UCSD-AML1 (cell line): Measurements from ENCODE around the gene ADAMTS17.

Source experiments
- DNase-seq: peaks from one replicate; lab custom pipeline; 2025; ENCODE audit not compliant: unreplicated experiment; lab: John Stamatoyannopoulos, UW

Gene ADAMTS17

DNA sequence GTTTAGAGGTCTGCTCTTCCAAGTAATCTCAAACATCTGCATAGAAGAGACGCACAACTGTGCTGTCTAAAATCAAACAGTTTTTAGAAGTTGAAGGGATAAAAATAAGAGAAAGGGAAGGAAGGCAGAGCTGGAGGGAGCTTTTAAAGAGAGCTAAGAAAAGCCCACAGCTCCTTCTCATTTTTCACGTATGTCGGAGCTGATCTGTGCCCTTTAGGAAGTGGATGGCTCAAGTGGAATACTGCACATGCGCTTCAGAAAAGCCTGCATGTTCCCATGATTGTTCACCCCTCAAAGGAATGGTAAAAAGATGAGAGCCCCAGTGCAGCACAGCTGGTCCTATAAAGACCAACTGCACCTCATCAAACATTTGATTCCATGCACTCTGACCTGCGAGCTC lies 207.2 kb downstream of the ADAMTS17 start:
- no peak for DNase-seq

- no peak for DNase-seq
Measured at GRCh38 chr15:100134089-100134583, 207.6 kb downstream of the ADAMTS17 start.

DNA sequence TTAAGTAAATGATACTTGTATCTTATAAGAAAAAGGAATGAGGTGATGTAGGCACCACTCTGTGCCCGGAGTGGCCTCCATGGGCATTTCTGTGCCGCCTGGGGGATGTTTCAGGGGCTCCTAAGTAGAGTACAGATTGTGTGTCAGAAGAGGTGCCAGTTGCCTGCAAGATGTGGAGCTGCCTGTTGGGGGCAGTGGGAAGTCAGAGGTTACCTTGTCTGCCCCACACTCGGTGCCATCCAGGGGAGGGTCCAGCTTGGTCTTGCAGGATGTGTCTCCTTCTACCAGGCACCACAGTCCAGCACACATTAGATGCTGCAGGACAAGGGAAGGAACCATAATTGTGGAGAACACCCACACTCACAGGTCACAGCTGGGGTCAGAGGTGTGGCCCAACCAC lies 208.8 kb downstream of the ADAMTS17 start:
- DNase-seq: no peak

DNA sequence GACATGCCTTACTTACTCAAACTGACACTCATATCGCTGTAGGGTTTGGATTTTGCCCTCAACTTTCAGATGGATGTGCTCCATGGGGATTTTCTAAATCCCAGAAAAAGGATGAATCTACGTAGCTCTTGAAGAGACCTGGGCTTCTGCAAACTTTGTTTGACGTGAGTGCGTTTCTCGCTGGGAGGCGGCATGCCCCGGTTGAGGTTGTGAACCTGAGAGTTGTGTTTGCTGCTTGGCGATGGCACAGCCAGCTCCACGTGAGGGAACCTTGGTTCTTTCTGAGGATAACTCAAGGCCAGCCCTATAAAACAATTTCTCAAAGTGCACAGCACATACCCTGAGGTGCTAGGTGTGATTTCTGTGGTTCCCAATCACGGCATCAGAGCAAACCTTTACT lies 209.5 kb downstream of the ADAMTS17 start:
- DNase-seq: no peak

- DNase-seq: no peak
Measured at GRCh38 chr15:100131321-100132224, 210.2 kb downstream of the ADAMTS17 start.

GRCh38 chr15:100129677-100130076 lies 212.1 kb downstream of the ADAMTS17 start:
- no peak for DNase-seq

DNA sequence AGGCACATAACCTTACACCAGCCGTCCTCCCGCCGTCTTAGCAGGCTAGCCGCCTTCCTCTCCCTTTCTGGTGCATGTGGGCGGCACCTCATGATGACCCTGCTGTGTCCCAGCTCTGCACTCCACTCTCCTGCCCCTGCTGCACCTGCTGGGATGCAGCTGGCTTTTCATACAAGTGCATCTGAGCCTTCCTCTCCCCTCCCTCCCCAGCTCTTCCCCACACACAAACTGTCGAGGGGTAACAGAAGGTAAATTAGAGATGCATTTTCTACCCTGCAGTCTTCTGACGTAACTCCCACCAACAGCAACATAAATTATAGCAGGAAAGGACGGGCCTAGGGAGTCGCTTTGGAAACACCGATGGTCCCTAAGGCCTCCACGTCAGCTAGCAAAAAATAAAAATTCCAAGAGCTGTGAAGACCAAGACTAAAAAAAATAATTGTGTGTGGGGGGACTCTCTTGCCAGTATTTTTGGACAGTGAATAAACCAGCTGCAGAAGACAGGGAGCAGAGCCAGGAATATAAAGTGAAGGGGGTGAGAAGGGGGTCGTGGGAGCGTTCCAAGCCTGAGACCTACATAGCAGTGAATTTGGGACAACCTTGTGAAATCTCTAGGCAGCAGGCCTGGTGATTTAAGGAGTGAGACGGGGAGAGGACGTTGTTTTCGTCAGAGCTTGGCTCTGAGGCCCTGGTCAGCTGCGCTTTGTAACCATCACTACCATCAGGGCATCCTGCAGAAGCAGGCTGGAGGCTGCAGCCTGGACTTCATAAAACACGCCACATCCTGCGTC lies 216.2 kb downstream of the ADAMTS17 start:
- no peak for DNase-seq

DNA sequence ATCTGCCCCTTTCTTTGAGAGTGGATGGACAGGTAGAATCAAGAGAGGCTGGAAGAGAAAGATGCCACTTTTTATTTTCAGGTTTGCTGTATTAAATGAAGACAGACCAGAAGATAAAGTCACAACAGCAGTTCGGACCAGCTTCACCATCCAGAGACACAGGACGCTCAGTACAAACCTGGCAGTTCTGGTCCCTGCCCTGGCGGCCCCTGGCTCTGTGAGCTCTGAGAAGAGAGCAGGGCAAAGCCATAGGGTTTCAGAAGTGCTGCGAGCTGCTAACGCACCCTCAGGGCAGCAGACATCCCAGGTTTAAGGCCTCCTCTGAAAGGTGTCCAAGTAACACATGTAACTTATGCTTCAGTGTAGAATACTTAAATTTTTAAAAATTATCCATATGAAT lies 216.8 kb downstream of the ADAMTS17 start:
- no peak for DNase-seq

GRCh38 chr15:100124361-100124760 lies 217.4 kb downstream of the ADAMTS17 start:
- DNase-seq: no peak

DNA sequence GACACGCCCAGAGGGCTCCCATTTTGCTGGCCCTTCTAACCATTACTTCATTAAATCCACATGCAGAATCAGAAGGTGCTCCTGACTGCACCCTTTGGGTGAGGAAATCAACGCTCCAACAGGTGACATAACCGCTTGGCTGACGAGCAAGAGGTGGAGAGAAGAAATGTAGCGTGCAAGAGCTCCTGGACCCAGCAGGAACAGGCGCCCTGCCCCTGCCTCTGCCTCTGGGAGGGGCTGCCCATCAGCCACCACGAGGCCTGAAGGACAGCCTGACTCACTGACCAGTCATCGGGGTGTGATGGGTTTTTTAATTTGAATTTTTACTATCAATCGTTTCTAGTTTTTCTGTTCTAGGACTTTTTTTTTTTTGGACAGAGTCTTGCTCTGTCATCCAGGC lies 218.2 kb downstream of the ADAMTS17 start:
- DNase-seq: no peak

DNA sequence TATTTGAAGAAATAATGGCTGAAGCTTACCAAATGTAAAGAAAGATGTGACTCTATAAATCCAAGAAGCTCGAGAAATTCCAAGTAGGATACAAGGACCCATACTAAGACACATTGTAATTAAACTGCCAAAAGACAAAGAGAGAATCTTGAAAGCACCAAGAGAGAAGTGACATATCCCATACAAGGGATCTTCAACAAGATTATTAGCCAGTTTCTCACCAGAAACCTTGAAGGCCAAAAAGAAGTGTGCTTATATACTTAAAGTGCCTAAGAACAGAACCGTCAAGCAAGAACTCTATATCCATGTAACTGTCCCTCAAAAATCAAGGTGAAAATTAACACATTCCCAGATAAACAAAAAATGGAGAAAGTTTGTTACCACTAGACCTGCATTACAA lies 220.5 kb downstream of the ADAMTS17 start:
- no peak for DNase-seq

DNA sequence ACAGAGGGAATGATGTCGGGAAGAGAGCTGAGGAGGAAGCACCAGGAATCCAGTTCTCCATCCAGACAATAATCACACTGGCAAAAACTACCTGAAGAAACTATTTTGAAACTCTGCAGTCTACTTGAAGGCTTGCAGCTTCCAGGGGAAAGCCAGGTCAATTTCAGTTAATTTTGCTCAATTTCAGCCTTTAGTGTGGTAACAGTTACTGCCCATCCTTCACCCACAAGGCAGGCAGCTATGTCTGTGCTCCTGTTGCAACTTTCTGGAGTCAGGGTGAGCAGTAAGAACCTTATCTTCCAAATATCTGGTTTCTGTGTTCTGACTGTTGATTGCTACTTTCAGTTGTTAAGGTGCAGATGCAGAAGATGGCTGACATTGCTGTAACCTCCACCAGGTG lies 221.7 kb downstream of the ADAMTS17 start:
- no peak for DNase-seq

- DNase-seq: no peak
Measured at GRCh38 chr15:100118546-100118945, 223.2 kb downstream of the ADAMTS17 start.

DNA sequence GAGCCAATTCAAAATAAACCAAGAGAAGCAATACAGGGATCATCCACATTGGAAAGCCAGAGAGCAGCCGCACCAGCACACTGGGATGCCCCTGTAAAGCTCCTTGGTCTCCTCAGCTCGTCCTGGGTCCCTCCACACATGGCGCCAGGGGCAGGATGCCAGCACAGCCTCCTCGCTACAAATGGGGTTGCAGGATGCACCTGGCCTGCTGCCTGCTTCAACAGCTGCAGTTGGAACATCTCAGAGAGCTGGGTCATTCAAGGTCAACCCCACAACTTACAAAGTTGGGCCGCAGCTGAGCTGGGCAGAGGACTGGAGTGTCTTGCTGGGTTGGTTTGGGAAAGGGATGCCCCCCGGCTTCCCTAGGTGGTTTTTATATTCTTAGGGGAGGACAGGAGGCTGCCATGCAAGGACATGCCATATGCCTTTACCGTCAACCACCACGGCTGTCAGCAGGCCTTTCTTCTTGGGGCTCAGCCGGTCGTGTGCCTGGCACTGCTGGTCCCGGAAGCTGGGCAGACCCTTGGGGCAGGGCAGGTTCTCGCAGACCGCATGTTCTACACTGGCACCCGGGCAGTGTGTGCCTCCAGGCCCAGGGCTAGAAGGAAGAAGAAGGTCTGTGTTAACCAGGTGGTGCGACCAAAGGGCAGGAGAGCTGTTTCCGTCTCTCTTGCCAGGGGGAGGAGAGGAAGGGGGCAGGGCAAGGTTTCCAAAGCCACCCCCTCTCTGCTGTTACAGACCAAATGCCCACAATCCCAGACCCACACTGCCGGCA lies 225.2 kb downstream of the ADAMTS17 start:
- no peak for DNase-seq

GRCh38 chr15:100115711-100116090 lies 226.1 kb downstream of the ADAMTS17 start:
- DNase-seq: no peak

GRCh38 chr15:100115066-100115710 lies 226.6 kb downstream of the ADAMTS17 start:
- DNase-seq: no peak

DNA sequence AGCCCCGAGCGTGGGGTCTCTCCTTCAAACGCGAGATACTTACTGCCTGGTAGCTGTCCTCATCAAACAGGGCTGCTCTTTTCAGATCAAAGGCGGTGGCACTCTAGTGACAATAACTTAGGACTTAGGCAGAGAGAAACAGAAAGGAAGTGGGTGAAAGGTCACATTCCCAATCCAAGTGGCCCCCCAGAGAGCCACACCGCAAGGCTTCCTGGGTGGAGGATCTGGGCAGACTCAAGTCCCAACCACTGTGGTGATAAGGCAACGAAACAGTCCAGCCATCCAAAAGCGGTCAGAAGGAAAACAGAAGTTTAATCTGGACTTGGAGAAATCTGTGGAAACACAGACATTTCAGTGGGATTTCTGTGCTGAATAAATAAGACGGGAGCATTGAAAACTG lies 227.2 kb downstream of the ADAMTS17 start:
- DNase-seq: no peak

DNA sequence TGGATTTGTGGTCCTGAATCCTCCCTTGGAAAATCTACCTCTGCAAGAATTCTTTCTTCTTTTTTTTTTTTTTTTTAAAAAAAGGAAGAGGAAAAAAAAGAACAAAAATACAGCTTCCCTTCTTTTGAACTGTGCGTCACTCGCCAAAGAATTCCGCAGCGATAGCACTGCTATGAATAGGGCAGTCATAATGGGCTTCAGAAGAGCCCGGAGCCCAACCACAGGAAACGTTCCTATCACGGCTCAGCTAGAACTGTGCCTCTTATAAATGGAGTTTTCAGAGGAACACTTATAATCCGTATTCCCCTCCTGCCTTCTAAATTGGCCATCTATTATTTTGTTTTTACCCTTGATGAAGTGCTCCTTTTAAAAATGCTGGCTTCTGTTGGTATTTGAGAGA lies 227.7 kb downstream of the ADAMTS17 start:
- DNase-seq: peak; percentile 37

- DNase-seq: no peak
Measured at GRCh38 chr15:100113351-100114080, 228.3 kb downstream of the ADAMTS17 start.

DNA sequence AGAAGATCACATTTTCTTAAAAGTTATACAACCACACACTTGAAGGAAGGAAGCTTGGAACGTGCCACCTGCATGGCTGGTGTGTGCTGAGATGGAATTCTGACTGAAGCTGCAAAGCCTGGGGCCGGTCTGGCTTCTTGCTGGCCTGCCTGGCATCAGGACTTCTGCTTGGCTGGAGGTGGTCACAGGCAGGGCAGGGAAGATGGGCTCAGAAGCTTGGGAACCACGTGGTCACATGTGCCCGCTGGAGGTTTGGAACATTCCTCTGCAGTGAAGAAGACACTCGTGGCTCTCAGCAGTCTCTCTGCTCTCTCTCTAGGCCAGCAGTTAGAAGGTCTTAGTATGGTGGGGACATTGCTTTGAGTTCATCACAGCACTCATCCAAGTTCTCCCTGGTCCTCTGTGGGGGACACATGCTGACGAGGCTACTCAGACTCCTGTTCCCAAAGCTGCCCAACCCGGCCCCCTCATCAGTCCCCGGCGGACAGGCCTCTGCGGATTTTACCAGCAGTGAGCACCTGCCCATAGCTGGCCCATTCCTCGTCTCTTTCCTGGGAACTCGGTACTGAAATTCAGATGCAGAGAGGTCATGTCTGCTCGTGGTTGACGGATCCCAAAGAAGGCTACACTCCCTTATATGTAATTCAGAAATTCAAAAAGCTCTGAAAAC lies 229.0 kb downstream of the ADAMTS17 start:
- no peak for DNase-seq
